ENCODE measurements around the gene MTHFD1L. TPM values are rescaled to one million over a fixed set of nuclear protein-coding genes. Genes with fewer than 3 reads are reported as not detected.
"Not testable (repeated sequence)": the region's sequence is repeated elsewhere in the genome, so short reads cannot be mapped to it uniquely, and the experiment has no call there.

The MTHFD1L gene
- total RNA-seq, 2 donors from 2014 or later, result 58.0 to 107 TPM

DNA sequence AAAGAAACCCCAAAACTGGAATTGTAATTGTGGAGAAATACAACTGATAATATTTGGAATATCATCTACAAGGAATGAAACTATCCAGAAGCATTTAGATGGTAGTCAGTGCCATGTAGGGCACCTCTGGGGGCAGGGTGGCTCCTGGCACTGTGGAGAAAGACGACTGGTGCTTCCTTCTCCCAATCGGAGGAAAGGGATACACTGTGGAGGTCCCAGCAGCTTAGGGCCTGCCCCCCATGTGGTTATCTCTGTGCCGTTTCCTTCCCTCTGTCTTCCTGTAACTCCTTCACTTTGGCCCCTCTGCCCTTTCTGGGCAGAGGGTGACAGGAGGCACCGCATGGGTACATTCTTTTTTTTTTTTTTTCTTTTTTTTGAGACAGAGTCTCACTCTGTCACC, 178.4 kb downstream of the MTHFD1L start:
- Mint-ChIP-seq H3K4me3 (no peak overlapping the region), H3K36me3 (ENCODE audit: low read depth) (peaks cover 80% of the 10 kb centered on the region), H3K27me3 (no peaks in the 10 kb centered on the region), H3K9me3 (peaks cover 4% of the 10 kb centered on the region), H3K27ac (no peak overlapping the region), H3K4me1 (no peaks in the 10 kb centered on the region)
- ATAC-seq (replicated peaks), result no peak

DNA sequence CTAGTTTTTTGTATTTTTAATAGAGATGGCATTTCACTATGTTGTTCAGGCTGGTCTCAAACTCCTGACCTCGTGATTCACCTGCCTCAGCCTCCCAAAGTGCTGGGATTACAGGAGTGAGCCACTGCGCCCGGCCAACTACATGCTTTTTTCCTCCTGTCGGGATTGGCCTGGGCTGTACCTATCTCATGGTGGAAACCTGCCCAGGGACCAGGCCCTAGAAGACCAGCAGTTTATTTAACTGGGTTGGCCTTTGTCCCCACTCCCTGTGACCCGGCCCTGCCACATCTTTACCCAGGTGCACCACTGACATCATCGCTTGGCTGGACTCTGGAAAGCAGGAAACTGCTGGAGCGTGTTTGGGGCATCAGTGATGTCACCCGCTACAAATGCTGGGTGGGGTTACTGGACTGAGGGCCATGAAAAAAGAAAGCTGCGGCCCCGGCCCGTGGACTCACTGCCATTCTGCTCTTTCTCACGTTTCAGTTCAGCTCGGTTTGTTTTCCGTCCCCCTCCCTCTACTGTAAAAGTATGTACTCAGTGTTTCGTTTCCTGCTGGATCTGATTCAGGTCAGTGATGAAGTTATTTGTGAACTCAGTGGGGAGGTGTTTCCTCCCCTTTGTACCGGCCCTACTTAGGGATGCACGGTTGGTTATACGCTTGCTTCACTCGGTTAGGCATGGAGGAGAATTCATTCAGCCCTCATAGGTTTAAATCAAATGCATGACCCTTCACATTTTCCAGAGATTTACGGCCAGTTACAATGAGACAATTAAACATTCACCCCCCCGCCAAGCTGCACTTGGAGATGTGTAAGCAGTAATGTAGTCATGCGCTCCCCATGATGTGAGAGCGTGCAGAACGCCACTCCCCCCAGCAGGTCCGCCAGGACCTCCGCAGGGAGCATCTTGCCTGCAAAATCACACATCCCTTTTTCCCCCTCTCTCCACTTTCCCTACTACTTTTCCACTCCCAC, 179.3 kb downstream of the MTHFD1L start:
- Mint-ChIP-seq H3K27ac (no peak overlapping the region), H3K36me3 (ENCODE audit: low read depth) (peaks cover 75% of the 10 kb centered on the region)

DNA sequence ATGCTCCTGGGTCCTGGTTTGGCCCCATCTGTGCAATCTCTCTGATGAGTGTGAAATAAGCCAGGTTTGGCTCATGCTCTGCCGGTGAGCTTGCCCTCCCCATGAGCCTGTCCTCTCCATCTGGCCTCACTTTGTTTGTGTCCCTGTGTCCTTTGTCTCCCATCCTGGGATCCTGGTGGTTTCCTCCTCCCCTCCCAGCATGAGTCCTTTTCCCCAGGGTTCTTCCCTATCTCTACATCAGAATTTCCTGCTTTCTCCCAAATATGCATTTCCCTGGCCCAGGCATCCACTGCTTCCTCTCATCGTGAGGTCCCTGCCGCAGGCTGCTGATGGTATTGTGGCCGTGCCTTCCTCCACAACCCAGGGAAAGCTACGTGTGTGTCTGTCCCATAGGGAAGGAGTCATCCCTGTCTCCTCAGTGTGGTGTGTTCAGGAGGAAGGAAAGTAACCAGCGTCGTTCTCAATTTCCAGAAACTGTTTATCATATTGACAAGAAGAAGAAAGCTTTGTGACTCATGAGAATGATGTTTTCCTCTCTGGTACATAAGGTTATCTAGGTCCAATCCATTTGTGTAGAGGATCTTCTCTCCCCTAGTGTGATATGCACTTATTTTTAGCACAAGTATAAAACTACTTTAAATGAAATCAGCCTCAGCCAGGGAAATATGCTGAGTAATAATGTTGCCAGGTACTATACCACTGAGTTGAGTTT, 180.2 kb downstream of the MTHFD1L start:
- H3K4me1 Mint-ChIP-seq; H3K27ac Mint-ChIP-seq; H3K27me3 Mint-ChIP-seq; H3K9me3 Mint-ChIP-seq; H3K4me3 Mint-ChIP-seq; ATAC-seq (replicated peaks): not testable (repeated sequence)
- peaks cover 77% of the 10 kb centered on the region for H3K36me3 Mint-ChIP-seq (ENCODE audit: low read depth)

More for the DNA sequence above, 179.3 kb downstream of the MTHFD1L start:
- Mint-ChIP-seq H3K4me3 (no peak overlapping the region), H3K27me3 (no peaks in the 10 kb centered on the region), H3K4me1 (no peaks in the 10 kb centered on the region), H3K9me3 (peaks cover 4% of the 10 kb centered on the region)
- ATAC-seq (replicated peaks), result no peak

DNA sequence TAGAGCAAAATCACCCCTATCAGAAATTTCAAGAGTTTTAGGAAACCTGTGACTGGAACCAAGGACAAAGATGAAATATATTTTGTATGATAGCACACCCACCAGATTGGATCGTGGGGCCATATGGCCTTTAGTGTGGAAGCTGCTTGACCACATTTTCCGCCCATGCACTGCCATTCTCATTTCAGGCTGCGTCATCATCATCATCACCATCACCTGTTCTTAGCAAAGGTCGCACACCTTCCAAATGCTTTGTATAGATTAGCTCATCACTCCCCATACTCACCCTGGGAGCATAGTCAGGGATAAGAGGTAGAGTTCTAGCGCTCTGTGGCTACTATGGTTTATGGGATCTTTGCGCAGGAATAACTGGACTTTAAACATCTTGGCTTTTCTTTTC, 185.7 kb downstream of the MTHFD1L start:
- peaks cover 4% of the 10 kb centered on the region for H3K9me3 Mint-ChIP-seq
- H3K4me1 Mint-ChIP-seq, result no peaks in the 10 kb centered on the region
- H3K36me3 Mint-ChIP-seq (ENCODE audit: low read depth), result peaks cover 79% of the 10 kb centered on the region
- no peaks in the 10 kb centered on the region for H3K27me3 Mint-ChIP-seq
- H3K27ac Mint-ChIP-seq, result no peak overlapping the region
- no peak for ATAC-seq (replicated peaks)
- no peak overlapping the region for H3K4me3 Mint-ChIP-seq

DNA sequence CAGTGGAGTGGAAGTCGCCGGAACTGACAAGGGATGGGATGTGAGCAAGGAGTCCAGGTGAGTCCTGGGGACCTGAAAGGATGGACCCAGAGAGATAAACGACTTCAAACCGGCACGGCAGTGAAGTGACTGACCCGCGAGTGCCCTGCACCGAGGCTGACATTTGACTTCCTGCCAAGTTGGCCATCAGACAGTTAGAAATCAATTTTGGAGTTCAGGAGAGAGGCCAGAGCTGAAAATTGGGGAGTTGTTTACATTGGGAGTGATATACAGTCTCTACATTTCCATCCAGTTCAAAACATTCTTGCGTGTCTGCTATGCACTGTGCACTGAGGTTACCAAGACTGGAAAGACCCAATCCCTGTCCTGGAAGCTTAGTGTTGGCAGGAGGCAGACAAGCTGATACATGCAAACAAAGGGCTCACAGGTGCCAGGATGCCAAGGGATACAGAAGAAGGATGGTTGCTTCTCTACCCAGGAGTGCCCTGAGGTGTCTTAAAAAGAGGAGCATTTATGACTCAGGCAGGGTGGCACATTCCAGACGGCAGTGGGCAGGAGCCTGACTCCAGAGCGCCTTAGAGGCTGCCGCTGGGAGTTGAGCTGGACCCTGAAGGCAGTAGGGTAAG, 186.6 kb downstream of the MTHFD1L start:
- peaks cover 4% of the 10 kb centered on the region for H3K9me3 Mint-ChIP-seq
- no peaks in the 10 kb centered on the region for H3K27me3 Mint-ChIP-seq
- ATAC-seq (replicated peaks), result no peak
- H3K27ac Mint-ChIP-seq, result no peak overlapping the region
- peaks cover 79% of the 10 kb centered on the region for H3K36me3 Mint-ChIP-seq (ENCODE audit: low read depth)
- H3K4me1 Mint-ChIP-seq, result no peaks in the 10 kb centered on the region
- no peak overlapping the region for H3K4me3 Mint-ChIP-seq

DNA sequence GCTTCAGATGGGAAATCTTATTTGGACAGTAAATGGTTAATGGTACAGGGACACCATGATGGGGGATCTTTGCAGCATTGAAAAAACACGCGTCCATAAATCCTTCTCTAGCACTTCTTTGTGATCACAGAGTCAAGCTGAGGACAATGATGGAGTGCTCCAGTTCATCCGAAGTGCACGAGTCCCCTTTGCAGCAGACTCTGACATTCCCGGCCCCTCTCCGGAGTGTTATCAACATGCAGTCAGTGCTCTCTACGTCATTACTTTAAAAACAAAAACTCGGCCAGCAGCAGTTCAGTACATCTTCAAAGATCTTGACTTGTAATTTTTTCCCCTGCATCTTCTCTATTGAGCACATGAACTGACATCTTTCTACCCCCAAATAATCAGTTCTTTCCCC, 188.8 kb downstream of the MTHFD1L start:
- Mint-ChIP-seq H3K27ac (no peak overlapping the region), H3K36me3 (ENCODE audit: low read depth) (peaks cover 74% of the 10 kb centered on the region), H3K4me3 (no peak overlapping the region), H3K27me3 (no peaks in the 10 kb centered on the region), H3K4me1 (no peaks in the 10 kb centered on the region), H3K9me3 (no peaks in the 10 kb centered on the region)
- no peak for ATAC-seq (replicated peaks)

DNA sequence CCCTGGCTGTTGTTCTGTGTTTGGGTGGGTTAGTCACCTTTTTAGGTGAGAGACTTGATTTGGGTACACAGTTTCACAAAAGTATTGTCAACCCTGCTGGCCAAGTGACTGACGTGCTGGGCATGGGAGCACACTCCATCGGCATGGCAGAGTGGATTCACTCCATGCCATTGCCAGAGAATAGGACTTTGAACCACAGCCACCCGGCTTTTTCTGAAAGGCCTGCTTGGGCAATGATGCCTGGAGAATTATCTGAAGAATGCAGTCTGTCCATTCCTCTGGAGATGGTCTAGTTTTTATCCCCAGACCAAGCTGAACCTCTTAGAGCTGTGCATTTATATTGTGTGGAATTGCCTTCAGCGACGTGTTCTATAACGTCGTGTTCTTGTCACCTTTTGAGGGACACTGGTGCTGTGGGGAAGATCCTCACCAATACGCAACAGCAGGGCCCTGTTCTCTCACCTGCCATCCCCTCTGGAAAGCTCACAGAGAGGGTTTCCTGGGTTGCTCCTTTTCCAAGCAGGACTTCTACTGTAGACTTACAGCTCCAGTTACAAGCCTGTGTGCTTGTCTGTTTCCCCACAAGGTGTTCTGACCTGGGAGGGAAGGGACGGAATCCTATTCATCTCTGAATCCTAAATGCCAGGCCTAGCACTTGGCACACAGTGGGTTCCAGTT, 190.9 kb downstream of the MTHFD1L start:
- Mint-ChIP-seq H3K9me3 (no peaks in the 10 kb centered on the region), H3K4me3 (no peak overlapping the region), H3K36me3 (ENCODE audit: low read depth) (peaks cover 68% of the 10 kb centered on the region), H3K27ac (no peak overlapping the region), H3K4me1 (no peaks in the 10 kb centered on the region), H3K27me3 (no peaks in the 10 kb centered on the region)
- no peak for ATAC-seq (replicated peaks)

DNA sequence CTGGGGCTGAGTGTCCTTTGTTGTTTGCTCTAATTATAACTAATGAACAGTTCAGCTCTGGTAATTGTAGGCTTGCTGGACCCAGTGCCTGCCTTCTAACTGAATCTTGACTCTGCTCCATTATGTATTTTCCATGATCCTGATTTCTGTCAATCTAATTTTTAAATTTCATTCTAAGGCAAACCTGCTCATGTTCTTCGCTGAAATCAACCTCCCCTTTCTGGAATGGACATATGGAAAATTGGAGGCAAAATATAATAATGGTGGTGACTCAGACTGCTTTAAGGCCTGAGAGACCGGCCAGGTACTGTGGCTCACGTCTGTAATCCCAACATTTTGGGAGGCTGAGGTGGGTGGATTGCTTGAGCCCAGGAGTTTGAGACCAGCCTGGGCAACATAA, 191.6 kb downstream of the MTHFD1L start:
- no peak overlapping the region for H3K27ac Mint-ChIP-seq
- no peaks in the 10 kb centered on the region for H3K4me1 Mint-ChIP-seq
- ATAC-seq (replicated peaks), result no peak
- no peaks in the 10 kb centered on the region for H3K27me3 Mint-ChIP-seq
- H3K9me3 Mint-ChIP-seq, result no peaks in the 10 kb centered on the region
- H3K36me3 Mint-ChIP-seq (ENCODE audit: low read depth), result peaks cover 66% of the 10 kb centered on the region
- H3K4me3 Mint-ChIP-seq, result no peak overlapping the region

DNA sequence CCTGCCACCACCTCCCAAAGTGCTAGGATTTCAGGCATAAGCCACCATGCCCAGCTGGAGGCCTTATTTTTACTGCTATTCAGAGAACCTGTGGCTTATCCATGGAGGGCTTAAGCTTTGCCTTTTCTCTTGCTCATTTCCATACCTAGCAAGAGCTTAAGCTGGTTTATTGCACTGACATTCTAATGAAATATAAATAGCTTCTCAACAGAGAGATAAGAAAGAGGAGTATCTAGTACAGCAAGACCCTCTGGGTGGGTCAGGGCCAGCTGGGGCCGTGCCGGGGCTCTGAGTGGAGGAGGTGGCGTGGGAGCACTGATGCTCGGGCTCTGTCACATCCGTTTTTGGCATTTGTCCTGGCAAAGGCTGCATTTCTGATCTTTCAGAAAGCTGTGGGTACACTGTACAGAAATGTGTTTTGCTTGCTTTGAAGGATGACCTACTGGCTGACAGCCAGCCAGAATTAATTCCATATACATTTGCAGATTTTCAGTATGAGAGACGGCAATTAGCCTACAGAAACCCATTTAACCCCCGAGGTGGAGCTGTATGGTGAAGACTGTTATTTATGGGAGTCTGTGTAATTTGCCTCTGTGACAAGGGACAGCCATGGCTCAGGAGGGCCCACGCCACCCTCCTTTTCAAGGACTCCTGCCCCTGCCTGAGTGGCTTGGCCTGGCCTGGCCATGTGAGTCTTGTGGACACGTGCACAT, 192.7 kb downstream of the MTHFD1L start:
- Mint-ChIP-seq H3K4me3 (no peak overlapping the region), H3K4me1 (no peaks in the 10 kb centered on the region), H3K27me3 (no peaks in the 10 kb centered on the region), H3K36me3 (ENCODE audit: low read depth) (peaks cover 64% of the 10 kb centered on the region), H3K27ac (no peak overlapping the region), H3K9me3 (no peaks in the 10 kb centered on the region)
- ATAC-seq (replicated peaks), result no peak

DNA sequence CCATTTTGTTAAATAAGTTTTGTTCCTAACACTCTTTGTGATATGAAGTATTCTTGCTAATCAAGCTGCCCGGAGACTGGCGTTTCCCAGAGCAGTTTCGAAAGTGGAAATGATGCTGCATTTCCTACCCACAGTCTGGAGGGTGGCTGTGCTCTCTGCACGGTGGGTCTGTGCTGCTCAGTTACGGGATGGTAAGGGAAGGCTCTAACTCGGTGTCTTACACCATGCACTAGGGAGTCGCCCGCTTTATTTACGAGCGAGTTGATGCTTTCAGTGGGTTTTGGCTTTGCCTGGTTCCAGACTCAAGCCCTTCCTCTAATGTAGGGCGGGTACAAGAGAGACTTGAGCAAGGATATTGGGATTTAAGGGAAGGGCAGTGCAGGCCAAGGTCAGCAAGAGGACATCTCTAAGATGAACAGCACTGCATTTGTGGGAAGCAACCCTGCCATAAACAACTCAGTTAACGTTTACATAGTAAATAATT, 194.2 kb downstream of the MTHFD1L start:
- peaks cover 63% of the 10 kb centered on the region for H3K36me3 Mint-ChIP-seq (ENCODE audit: low read depth)
- H3K27ac Mint-ChIP-seq, result no peak overlapping the region

DNA sequence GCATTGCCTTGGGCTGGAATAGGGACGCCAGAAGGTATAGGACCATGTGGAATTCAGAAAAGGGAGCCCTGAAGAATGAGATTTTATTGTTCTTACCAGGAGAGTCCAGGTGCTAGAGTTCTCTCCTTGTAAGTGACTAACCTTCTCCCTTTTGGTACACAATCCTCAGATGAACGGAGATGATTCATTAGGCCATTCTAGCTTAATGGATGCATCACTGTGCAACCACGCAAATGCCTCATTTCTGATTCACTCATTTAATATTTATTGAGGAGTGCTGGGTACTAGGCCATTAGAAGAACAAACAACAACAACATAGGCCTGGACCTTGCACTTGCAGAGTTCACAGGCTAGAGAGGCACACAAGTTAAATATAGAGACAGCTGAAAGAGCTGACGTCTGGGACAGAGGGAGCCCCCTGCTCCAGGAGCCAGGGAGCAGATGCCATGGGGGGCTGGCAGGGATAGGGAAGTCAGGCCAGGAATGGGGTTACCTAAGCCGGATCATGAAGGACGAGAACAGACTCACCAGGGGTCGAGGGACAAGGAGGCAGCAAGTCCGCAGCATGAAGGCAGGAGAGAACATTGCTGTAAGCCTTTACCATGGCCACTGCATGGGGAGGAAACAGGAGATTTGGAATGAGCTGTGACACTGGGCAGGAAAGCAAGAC, 194.7 kb downstream of the MTHFD1L start:
- H3K27ac Mint-ChIP-seq, result no peak overlapping the region
- ATAC-seq (replicated peaks), result no peak
- no peak overlapping the region for H3K4me3 Mint-ChIP-seq
- no peaks in the 10 kb centered on the region for H3K27me3 Mint-ChIP-seq
- no peaks in the 10 kb centered on the region for H3K4me1 Mint-ChIP-seq
- peaks cover 62% of the 10 kb centered on the region for H3K36me3 Mint-ChIP-seq (ENCODE audit: low read depth)
- no peaks in the 10 kb centered on the region for H3K9me3 Mint-ChIP-seq

More for the DNA sequence above, 194.2 kb downstream of the MTHFD1L start:
- H3K9me3 Mint-ChIP-seq, result no peaks in the 10 kb centered on the region
- H3K27me3 Mint-ChIP-seq, result no peaks in the 10 kb centered on the region
- ATAC-seq (replicated peaks), result no peak
- H3K4me3 Mint-ChIP-seq, result no peak overlapping the region
- H3K4me1 Mint-ChIP-seq, result no peaks in the 10 kb centered on the region

DNA sequence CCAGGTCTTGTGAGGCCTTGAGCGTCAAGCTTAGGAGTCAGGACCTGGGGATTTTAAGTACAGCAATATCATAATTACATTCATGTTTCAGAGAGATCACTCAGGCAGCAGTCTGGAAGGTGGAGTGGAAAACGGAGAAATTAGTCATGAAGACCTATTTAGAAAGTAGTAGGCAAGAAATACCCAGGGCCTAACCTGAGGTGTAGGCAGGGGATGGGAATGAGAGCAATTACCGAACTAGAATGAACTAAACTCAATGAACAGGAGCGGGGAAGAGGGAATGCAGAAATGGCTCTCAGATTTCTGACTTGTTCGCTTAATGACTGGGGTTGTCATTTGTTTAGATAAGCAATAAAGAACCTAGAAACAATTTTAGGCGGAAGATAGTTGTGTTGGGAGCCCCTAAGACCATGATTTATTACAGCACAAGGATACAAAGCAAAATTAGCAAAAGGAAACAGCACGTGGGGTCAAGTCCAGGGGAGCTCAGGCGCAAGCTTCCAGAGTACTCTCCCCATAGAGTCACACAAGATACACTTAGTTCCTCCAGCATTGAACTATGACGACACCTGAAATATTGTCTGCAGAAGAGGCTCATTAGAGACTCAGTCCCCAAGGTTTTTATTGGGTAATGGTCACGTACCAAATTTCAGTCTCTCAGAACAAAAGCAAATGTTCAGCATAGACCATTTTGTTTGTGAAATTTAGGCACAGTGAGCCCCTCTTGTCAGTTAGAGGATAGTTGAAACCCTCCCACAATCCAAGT, 195.4 kb downstream of the MTHFD1L start:
- Mint-ChIP-seq H3K27me3 (no peaks in the 10 kb centered on the region), H3K4me1 (no peaks in the 10 kb centered on the region), H3K9me3 (no peaks in the 10 kb centered on the region), H3K27ac (no peak overlapping the region), H3K36me3 (ENCODE audit: low read depth) (peaks cover 62% of the 10 kb centered on the region), H3K4me3 (no peak overlapping the region)
- ATAC-seq (replicated peaks), result no peak

DNA sequence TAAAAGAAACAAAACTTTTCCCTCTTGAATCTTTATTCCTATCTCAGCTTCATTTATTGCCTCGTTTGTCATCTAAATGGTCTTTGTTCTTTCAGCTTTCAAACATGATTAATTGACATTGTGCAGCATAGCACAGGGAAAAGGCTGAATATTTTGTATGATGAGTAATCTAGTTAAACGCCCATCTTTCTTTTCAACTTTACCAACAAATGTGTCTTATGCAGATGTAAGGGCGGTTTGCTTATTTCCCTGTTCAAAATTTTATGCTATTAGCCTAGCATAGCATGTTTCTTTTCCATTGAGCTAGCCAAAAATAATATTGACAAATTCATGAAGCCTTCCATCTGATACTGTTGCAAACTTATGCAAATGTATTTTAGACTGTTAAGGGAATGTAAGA, 197.8 kb downstream of the MTHFD1L start:
- no peak overlapping the region for H3K27ac Mint-ChIP-seq
- no peaks in the 10 kb centered on the region for H3K4me1 Mint-ChIP-seq
- no peak for ATAC-seq (replicated peaks)
- H3K9me3 Mint-ChIP-seq, result no peaks in the 10 kb centered on the region
- no peak overlapping the region for H3K4me3 Mint-ChIP-seq
- H3K27me3 Mint-ChIP-seq, result no peaks in the 10 kb centered on the region
- peaks cover 38% of the 10 kb centered on the region for H3K36me3 Mint-ChIP-seq (ENCODE audit: low read depth)

All from activated T-helper 17 cell treated with anti-CD3 and anti-CD28 coated beads, Interleukin-2, amount 50 U/mL, for 72 hours (primary cell).